Measurements from ENCODE around the gene HS3ST6.
"Not testable (repeated sequence)": the region's sequence is repeated elsewhere in the genome, so short reads cannot be mapped to it uniquely, and the experiment has no call there.

DNA sequence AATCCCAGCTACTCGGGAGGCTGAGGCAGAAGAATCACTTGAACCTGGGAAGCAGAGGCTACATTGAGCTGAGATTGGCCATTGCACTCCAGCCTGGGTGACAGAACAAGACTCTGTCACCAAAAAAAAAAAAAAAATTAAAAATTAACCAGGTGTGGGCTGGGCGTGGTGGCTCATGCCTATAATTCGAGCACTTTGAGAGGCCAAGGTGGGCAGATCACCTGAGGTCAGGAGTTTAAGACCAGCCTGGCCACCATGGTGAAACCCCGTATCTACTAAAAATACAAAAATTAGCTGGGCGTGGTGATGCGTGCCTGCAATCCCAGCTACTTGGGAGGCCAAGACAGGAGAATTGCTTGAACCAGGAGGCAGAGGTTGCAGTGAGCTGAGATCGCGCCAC is 21.6 kb upstream of the HS3ST6 start:
- not testable (repeated sequence) for TF ChIP-seq REST (IDR thresholded peaks at IDR 0.05; ENCODE audit: insufficient replicate concordance, low read depth); POLR2AphosphoS5 (IDR thresholded peaks at IDR 0.05; ENCODE audit: low read depth)
- TF ChIP-seq, protein P1, sequence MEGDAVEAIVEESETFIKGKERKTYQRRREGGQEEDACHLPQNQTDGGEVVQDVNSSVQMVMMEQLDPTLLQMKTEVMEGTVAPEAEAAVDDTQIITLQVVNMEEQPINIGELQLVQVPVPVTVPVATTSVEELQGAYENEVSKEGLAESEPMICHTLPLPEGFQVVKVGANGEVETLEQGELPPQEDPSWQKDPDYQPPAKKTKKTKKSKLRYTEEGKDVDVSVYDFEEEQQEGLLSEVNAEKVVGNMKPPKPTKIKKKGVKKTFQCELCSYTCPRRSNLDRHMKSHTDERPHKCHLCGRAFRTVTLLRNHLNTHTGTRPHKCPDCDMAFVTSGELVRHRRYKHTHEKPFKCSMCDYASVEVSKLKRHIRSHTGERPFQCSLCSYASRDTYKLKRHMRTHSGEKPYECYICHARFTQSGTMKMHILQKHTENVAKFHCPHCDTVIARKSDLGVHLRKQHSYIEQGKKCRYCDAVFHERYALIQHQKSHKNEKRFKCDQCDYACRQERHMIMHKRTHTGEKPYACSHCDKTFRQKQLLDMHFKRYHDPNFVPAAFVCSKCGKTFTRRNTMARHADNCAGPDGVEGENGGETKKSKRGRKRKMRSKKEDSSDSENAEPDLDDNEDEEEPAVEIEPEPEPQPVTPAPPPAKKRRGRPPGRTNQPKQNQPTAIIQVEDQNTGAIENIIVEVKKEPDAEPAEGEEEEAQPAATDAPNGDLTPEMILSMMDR (IDR thresholded peaks at IDR 0.05; ENCODE audit: insufficient read depth, low read length) = not testable (repeated sequence)

Data from HL-60 (cell line).